SJSA1 (cell line): ENCODE measurements around the gene KIF21B. TPM values are rescaled to one million over a fixed set of nuclear protein-coding genes. Genes with fewer than 3 reads are reported as not detected.
"Not testable (repeated sequence)": the region's sequence is repeated elsewhere in the genome, so short reads cannot be mapped to it uniquely, and the experiment has no call there.

Experiments
- DNase-seq, 2 experiments: peaks; one replicate each; pipeline ENCODE4 v3.0.0-alpha.2; 2015 to 2020; ENCODE audit warnings: low spot score in 2 of 2, low read depth in 1 of 2
- H3K27ac ChIP-seq: fragments of 250-450 bp; sonication (Bioruptor Pico); 2 replicates; pipeline ENCODE4 v1.5.1; 2020; ENCODE audit warnings: mild to moderate bottlenecking, moderate library complexity
- H3K27me3 ChIP-seq: fragments of 250-450 bp; sonication (Bioruptor Pico); replicated peaks from 2 replicates; pipeline ENCODE4 v1.5.1; 2020; ENCODE audit warnings: mild to moderate bottlenecking, moderate library complexity
- H3K36me3 ChIP-seq: fragments of 250-450 bp; sonication (Bioruptor Pico); 2 replicates; pipeline ENCODE4 v1.5.1; 2020; ENCODE audit warnings: mild to moderate bottlenecking
- H3K4me1 ChIP-seq: fragments of 250-450 bp; sonication (Bioruptor Pico); replicated peaks from 2 replicates; pipeline ENCODE4 v1.6.1; 2021; ENCODE audit warnings: mild to moderate bottlenecking
- H3K4me3 ChIP-seq: fragments of 250-450 bp; sonication (Bioruptor Pico); 2 replicates; pipeline ENCODE4 v1.5.1; 2020; ENCODE audit warnings: mild to moderate bottlenecking
- H3K9me3 ChIP-seq: fragments of 250-450 bp; sonication (Bioruptor Pico); replicated peaks from 2 replicates; pipeline ENCODE4 v1.5.1; 2020; ENCODE audit warnings: mild to moderate bottlenecking
- total RNA-seq: library from RNA; depleted of rRNA; stranded (reverse); fragments of >200 nt; shearing (Covaris generic); gene quantifications from 2 replicates; pipeline ENCODE4 v1.2.3, GENCODE V29; 2014

Gene KIF21B
- total RNA-seq, 1 experiment from 2014 or later = 1.7 TPM

- DNase-seq = no peak
- Histone ChIP-seq H3K27ac (no peak overlapping the region), H3K9me3 (no peaks in the 10 kb centered on the region), H3K4me1 (no peaks in the 10 kb centered on the region), H3K27me3 (no peaks in the 10 kb centered on the region), H3K36me3 (no peaks in the 10 kb centered on the region), H3K4me3 (no peak overlapping the region)
Measured at GRCh38 chr1:200962631-200963030, 60.9 kb downstream of the KIF21B start.

- H3K36me3 ChIP-seq, H3K4me1 ChIP-seq, H3K4me3 ChIP-seq, H3K27ac ChIP-seq, H3K9me3 ChIP-seq, DNase-seq, H3K27me3 ChIP-seq: not testable (repeated sequence)
Measured at GRCh38 chr1:200962151-200962550, 61.4 kb downstream of the KIF21B start.

GRCh38 chr1:200960948-200961340, 62.6 kb downstream of the KIF21B start:
- no peak for DNase-seq
- H3K36me3 ChIP-seq = no peaks in the 10 kb centered on the region
- H3K9me3 ChIP-seq = no peaks in the 10 kb centered on the region
- no peaks in the 10 kb centered on the region for H3K4me1 ChIP-seq
- no peak overlapping the region for H3K27ac ChIP-seq
- no peak overlapping the region for H3K4me3 ChIP-seq
- H3K27me3 ChIP-seq = no peaks in the 10 kb centered on the region

- Histone ChIP-seq H3K27me3 (no peaks in the 10 kb centered on the region), H3K9me3 (no peaks in the 10 kb centered on the region), H3K4me1 (no peaks in the 10 kb centered on the region), H3K27ac (no peak overlapping the region), H3K36me3 (no peaks in the 10 kb centered on the region), H3K4me3 (no peak overlapping the region)
- DNase-seq = no peak
Measured at GRCh38 chr1:200960236-200960947, 63.1 kb downstream of the KIF21B start.

GRCh38 chr1:200959411-200959921, 64.0 kb downstream of the KIF21B start:
- Histone ChIP-seq H3K4me3 (no peak overlapping the region), H3K9me3 (no peaks in the 10 kb centered on the region), H3K4me1 (no peaks in the 10 kb centered on the region), H3K27ac (no peak overlapping the region), H3K36me3 (no peaks in the 10 kb centered on the region), H3K27me3 (no peaks in the 10 kb centered on the region)
- DNase-seq = no peak

GRCh38 chr1:200958597-200958996, 64.9 kb downstream of the KIF21B start:
- Histone ChIP-seq H3K27me3 (no peaks in the 10 kb centered on the region), H3K4me3 (no peak overlapping the region), H3K9me3 (no peaks in the 10 kb centered on the region), H3K36me3 (no peaks in the 10 kb centered on the region), H3K27ac (no peak overlapping the region), H3K4me1 (no peaks in the 10 kb centered on the region)
- no peak for DNase-seq

- H3K4me1 ChIP-seq = no peaks in the 10 kb centered on the region
- no peaks in the 10 kb centered on the region for H3K36me3 ChIP-seq
- no peak overlapping the region for H3K27ac ChIP-seq
- no peaks in the 10 kb centered on the region for H3K9me3 ChIP-seq
- no peaks in the 10 kb centered on the region for H3K27me3 ChIP-seq
- no peak overlapping the region for H3K4me3 ChIP-seq
- DNase-seq = no peak
Measured at GRCh38 chr1:200954434-200954833, 69.1 kb downstream of the KIF21B start.

- Histone ChIP-seq H3K27ac (no peak overlapping the region), H3K36me3 (no peaks in the 10 kb centered on the region), H3K9me3 (peaks cover 6% of the 10 kb centered on the region; the same call in 1 of the 2 replicates), H3K4me3 (no peak overlapping the region), H3K4me1 (no peaks in the 10 kb centered on the region), H3K27me3 (no peaks in the 10 kb centered on the region)
- no peak for DNase-seq
Measured at GRCh38 chr1:200951016-200951415, 72.5 kb downstream of the KIF21B start.

- Histone ChIP-seq H3K36me3 (no peaks in the 10 kb centered on the region), H3K27ac (no peak overlapping the region), H3K4me3 (no peak overlapping the region), H3K27me3 (no peaks in the 10 kb centered on the region), H3K4me1 (no peaks in the 10 kb centered on the region), H3K9me3 (peaks cover 6% of the 10 kb centered on the region; the same call in 1 of the 2 replicates)
- no peak for DNase-seq
Measured at GRCh38 chr1:200949626-200950025, 73.9 kb downstream of the KIF21B start.

GRCh38 chr1:200947059-200947566, 76.4 kb downstream of the KIF21B start:
- no peaks in the 10 kb centered on the region for H3K4me1 ChIP-seq
- H3K4me3 ChIP-seq = no peak overlapping the region
- peaks cover 6% of the 10 kb centered on the region; the same call in 1 of the 2 replicates for H3K9me3 ChIP-seq
- no peak for DNase-seq
- no peaks in the 10 kb centered on the region for H3K27me3 ChIP-seq
- H3K36me3 ChIP-seq = no peaks in the 10 kb centered on the region
- H3K27ac ChIP-seq = no peak overlapping the region

- H3K36me3 ChIP-seq = no peaks in the 10 kb centered on the region
- no peaks in the 10 kb centered on the region for H3K4me1 ChIP-seq
- peaks cover 6% of the 10 kb centered on the region; the same call in 1 of the 2 replicates for H3K9me3 ChIP-seq
- no peak for DNase-seq
- H3K27me3 ChIP-seq = no peaks in the 10 kb centered on the region
- no peak overlapping the region for H3K27ac ChIP-seq
- no peak overlapping the region for H3K4me3 ChIP-seq
Measured at GRCh38 chr1:200945111-200945510, 78.4 kb downstream of the KIF21B start.

GRCh38 chr1:200938955-200939354, 84.6 kb downstream of the KIF21B start:
- H3K27me3 ChIP-seq = no peaks in the 10 kb centered on the region
- no peaks in the 10 kb centered on the region for H3K36me3 ChIP-seq
- no peaks in the 10 kb centered on the region for H3K9me3 ChIP-seq
- no peak overlapping the region for H3K27ac ChIP-seq
- H3K4me3 ChIP-seq = no peak overlapping the region
- no peak for DNase-seq
- H3K4me1 ChIP-seq = no peaks in the 10 kb centered on the region

GRCh38 chr1:200935286-200935962, 88.1 kb downstream of the KIF21B start:
- H3K27ac ChIP-seq, H3K36me3 ChIP-seq, DNase-seq, H3K4me1 ChIP-seq, H3K9me3 ChIP-seq, H3K4me3 ChIP-seq, H3K27me3 ChIP-seq: not testable (repeated sequence)

GRCh38 chr1:200934676-200935245, 88.8 kb downstream of the KIF21B start:
- no peaks in the 10 kb centered on the region for H3K9me3 ChIP-seq
- no peaks in the 10 kb centered on the region for H3K27me3 ChIP-seq
- no peak overlapping the region for H3K4me3 ChIP-seq
- no peak overlapping the region for H3K27ac ChIP-seq
- H3K4me1 ChIP-seq = no peaks in the 10 kb centered on the region
- DNase-seq = no peak
- no peaks in the 10 kb centered on the region for H3K36me3 ChIP-seq
